ENCODE measurements around the gene NCCRP1. TPM values are rescaled to one million over a fixed set of nuclear protein-coding genes. Genes with fewer than 3 reads are reported as not detected.

NCCRP1 gene
- total RNA-seq, 1 donor from 2014 or later, result 9.5 TPM

DNA sequence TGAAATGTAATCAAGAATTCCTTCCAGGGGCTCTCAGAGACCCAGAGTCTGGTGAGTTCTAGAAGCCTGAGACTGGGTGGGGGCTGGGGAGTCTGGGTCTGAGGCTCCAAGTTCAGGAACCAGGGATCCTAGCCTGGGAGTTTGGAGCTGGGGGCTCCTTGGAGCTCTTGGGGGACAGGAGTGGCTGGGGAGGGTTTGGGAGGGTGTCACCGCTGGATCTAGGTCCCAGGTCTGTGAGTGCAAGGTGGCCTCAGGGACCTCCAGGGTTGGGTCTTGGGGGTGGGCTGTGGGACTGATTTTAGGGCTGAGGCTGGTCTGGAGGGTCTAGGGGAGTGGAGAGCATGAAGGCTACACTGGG is 6.2 kb downstream of the NCCRP1 start:
- Histone ChIP-seq H3K36me3 (ENCODE audit: control insufficient read depth, insufficient read depth, low read length) (no peaks in the 10 kb centered on the region), H3K4me3 (ENCODE audit: low read depth, low read length) (no peak overlapping the region), H3K27me3 (ENCODE audit: control insufficient read depth, insufficient read depth, low read length) (peaks cover 20% of the 10 kb centered on the region)
- FAIRE-seq, result no peak
- no peak for DNase-seq (ENCODE audit: low read depth)
- TF ChIP-seq, protein P1, sequence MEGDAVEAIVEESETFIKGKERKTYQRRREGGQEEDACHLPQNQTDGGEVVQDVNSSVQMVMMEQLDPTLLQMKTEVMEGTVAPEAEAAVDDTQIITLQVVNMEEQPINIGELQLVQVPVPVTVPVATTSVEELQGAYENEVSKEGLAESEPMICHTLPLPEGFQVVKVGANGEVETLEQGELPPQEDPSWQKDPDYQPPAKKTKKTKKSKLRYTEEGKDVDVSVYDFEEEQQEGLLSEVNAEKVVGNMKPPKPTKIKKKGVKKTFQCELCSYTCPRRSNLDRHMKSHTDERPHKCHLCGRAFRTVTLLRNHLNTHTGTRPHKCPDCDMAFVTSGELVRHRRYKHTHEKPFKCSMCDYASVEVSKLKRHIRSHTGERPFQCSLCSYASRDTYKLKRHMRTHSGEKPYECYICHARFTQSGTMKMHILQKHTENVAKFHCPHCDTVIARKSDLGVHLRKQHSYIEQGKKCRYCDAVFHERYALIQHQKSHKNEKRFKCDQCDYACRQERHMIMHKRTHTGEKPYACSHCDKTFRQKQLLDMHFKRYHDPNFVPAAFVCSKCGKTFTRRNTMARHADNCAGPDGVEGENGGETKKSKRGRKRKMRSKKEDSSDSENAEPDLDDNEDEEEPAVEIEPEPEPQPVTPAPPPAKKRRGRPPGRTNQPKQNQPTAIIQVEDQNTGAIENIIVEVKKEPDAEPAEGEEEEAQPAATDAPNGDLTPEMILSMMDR (IDR thresholded peaks at IDR 0.05; ENCODE audit: insufficient read depth, low read length, severe bottlenecking), result no peak

- TF ChIP-seq, protein P1 (IDR thresholded peaks at IDR 0.05; ENCODE audit: insufficient read depth, low read length, severe bottlenecking), result no peak
- H3K27me3 ChIP-seq (ENCODE audit: control insufficient read depth, insufficient read depth, low read length), result peaks cover 21% of the 10 kb centered on the region
- H3K36me3 ChIP-seq (ENCODE audit: control insufficient read depth, insufficient read depth, low read length), result no peaks in the 10 kb centered on the region
- no peak within 1 kb of the TSS for H3K4me3 ChIP-seq (ENCODE audit: low read depth, low read length)
- no peak for DNase-seq (ENCODE audit: low read depth)
- FAIRE-seq, result no peak
These were observed 6.9 kb downstream of the NCCRP1 start, which contains the start of gene SYCN for GRCh38 chr19:39203372-39204341. Gene SYCN (minus strand): TSS chr19:39204263. CDS start chr19:39204254, 9 bp downstream.

- H3K36me3 ChIP-seq (ENCODE audit: control insufficient read depth, insufficient read depth, low read length), result no peaks in the 10 kb centered on the region
- no peak for FAIRE-seq
- TF ChIP-seq, protein P1 (IDR thresholded peaks at IDR 0.05; ENCODE audit: insufficient read depth, low read length, severe bottlenecking), result no peak
- H3K27me3 ChIP-seq (ENCODE audit: control insufficient read depth, insufficient read depth, low read length), result peaks cover 19% of the 10 kb centered on the region
- no peak overlapping the region for H3K4me3 ChIP-seq (ENCODE audit: low read depth, low read length)
- no peak for DNase-seq (ENCODE audit: low read depth)
These were observed 8.6 kb downstream of the NCCRP1 start for GRCh38 chr19:39205449-39205764.

GRCh38 chr19:39206122-39206521 is 9.4 kb downstream of the NCCRP1 start:
- Histone ChIP-seq H3K4me3 (ENCODE audit: low read depth, low read length) (no peak overlapping the region), H3K36me3 (ENCODE audit: control insufficient read depth, insufficient read depth, low read length) (no peaks in the 10 kb centered on the region), H3K27me3 (ENCODE audit: control insufficient read depth, insufficient read depth, low read length) (peaks cover 17% of the 10 kb centered on the region)
- FAIRE-seq (no peak), DNase-seq (ENCODE audit: low read depth) (no peak)
- TF ChIP-seq, protein P1 (IDR thresholded peaks at IDR 0.05; ENCODE audit: insufficient read depth, low read length, severe bottlenecking), result no peak

- no peak for FAIRE-seq
- no peak for DNase-seq (ENCODE audit: low read depth)
- H3K36me3 ChIP-seq (ENCODE audit: control insufficient read depth, insufficient read depth, low read length), result no peaks in the 10 kb centered on the region
- TF ChIP-seq, protein P1 (IDR thresholded peaks at IDR 0.05; ENCODE audit: insufficient read depth, low read length, severe bottlenecking), result no peak
- peaks cover 17% of the 10 kb centered on the region for H3K27me3 ChIP-seq (ENCODE audit: control insufficient read depth, insufficient read depth, low read length)
- no peak overlapping the region for H3K4me3 ChIP-seq (ENCODE audit: low read depth, low read length)
These were observed 10.6 kb downstream of the NCCRP1 start for GRCh38 chr19:39207293-39207836.

Measured in bronchial epithelial cell (primary cell).